ENCODE measurements around the gene CCDC27. TPM values are rescaled to one million over a fixed set of nuclear protein-coding genes. Genes with fewer than 3 reads are reported as not detected.

Gene CCDC27
- total and polyA plus RNA-seq, 7 donors, result not detected

DNA sequence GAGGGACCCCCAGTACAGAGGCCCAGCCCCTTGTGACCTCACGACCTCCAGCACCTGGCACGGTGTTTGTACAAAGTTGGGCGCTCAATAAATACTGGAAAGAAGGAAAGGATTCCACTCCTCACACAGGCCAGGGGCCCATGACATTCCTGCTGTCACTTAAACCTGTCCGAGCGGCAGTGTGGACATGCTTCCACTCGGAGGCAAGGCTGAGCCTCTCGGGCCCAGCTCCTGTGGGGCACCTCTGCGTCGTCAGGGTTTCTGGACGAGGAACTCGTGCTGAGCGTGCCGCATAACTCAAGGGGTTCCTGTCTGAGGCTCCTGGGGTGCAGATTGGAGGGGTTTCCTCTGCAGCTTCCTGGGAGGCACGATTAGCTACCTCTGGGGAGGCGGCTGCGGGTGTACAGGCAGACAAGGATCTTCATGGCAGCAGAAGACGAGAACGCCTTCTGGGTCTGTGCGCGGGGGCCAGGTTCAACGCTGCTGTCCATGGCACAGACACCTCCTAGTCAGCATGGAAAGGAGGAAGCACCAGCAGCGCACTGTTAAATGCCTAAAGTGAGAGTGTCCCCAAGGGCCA lies 16.7 kb downstream of the CCDC27 start:
- TF ChIP-seq, protein P1, sequence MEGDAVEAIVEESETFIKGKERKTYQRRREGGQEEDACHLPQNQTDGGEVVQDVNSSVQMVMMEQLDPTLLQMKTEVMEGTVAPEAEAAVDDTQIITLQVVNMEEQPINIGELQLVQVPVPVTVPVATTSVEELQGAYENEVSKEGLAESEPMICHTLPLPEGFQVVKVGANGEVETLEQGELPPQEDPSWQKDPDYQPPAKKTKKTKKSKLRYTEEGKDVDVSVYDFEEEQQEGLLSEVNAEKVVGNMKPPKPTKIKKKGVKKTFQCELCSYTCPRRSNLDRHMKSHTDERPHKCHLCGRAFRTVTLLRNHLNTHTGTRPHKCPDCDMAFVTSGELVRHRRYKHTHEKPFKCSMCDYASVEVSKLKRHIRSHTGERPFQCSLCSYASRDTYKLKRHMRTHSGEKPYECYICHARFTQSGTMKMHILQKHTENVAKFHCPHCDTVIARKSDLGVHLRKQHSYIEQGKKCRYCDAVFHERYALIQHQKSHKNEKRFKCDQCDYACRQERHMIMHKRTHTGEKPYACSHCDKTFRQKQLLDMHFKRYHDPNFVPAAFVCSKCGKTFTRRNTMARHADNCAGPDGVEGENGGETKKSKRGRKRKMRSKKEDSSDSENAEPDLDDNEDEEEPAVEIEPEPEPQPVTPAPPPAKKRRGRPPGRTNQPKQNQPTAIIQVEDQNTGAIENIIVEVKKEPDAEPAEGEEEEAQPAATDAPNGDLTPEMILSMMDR (IDR thresholded peaks at IDR 0.05), result no peak
- TF ChIP-seq EP300 (IDR thresholded peaks at IDR 0.05) (no peak), POLR2A (IDR thresholded peaks at IDR 0.05) (no peak), POLR2AphosphoS5 (IDR thresholded peaks at IDR 0.05) (no peak)
- intact Hi-C loops (cut with DNase I), result no loop called here
- 83 to 89% methylated on average over 22 of the region's 22 CpGs for WGBS, 2 donors

DNA sequence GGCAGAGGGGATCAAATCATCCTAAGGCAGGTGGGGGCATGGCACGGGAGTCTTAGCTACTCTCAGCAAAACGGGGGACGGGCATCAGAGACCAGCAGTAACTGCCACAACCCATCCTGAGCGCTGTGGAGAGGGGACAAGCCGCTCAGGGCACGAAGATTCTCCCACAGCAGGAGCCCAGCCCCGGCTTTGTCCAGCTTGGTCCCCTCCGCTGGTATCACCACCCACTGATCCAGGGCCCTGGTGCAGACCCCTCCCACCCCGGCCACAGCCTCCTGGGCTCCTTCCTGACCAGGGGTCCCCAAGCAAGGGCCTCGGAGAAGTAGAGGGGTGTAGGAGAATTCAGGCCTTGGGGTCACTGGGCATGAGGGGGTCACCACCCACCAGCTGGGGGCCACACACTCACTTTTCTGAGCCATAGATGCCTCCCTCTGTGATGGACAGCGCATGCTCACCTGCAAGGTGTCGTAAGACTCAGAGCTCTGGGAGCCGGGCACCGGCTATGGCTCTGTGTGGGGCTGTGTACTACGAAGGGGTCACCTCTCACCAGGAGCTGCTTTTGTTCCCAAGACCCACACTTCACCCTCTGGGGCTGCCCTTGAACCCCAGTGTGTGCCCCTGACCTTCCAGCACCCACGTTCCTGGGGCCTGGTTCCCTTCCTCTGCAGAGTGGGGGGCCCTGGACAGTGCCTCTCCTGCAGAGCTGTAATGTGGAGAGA lies 18.0 kb downstream of the CCDC27 start:
- no peaks in the 10 kb centered on the region for H3K9me3 ChIP-seq
- peaks cover 0 to 27% (median 24%) of the 10 kb centered on the region in 4 donors for H3K4me1 ChIP-seq
- no peaks in the 10 kb centered on the region for H3K27me3 ChIP-seq
- 88 to 89% methylated on average over 16 of the region's 16 CpGs for WGBS, 2 donors
- intact Hi-C loops (cut with DNase I), result no loop called here
- H3K36me3 ChIP-seq, result no peaks in the 10 kb centered on the region
- TF ChIP-seq, protein P1 (IDR thresholded peaks at IDR 0.05), result no peak
- TF ChIP-seq EP300 (IDR thresholded peaks at IDR 0.05) (no peak), POLR2AphosphoS5 (IDR thresholded peaks at IDR 0.05) (no peak), POLR2A (IDR thresholded peaks at IDR 0.05) (no peak)
- H3K4me3 ChIP-seq, result no peak overlapping the region
- no peak overlapping the region for H3K27ac ChIP-seq
- no peak for DNase-seq

More for the DNA sequence above, 16.7 kb downstream of the CCDC27 start:
- peaks cover 0 to 25% (median 22%) of the 10 kb centered on the region in 4 donors for H3K4me1 ChIP-seq
- H3K27me3 ChIP-seq, result no peaks in the 10 kb centered on the region
- H3K4me3 ChIP-seq, result no peak overlapping the region
- DNase-seq, result no peak
- H3K27ac ChIP-seq, result no peak overlapping the region
- no peaks in the 10 kb centered on the region for H3K36me3 ChIP-seq
- no peaks in the 10 kb centered on the region for H3K9me3 ChIP-seq

DNA sequence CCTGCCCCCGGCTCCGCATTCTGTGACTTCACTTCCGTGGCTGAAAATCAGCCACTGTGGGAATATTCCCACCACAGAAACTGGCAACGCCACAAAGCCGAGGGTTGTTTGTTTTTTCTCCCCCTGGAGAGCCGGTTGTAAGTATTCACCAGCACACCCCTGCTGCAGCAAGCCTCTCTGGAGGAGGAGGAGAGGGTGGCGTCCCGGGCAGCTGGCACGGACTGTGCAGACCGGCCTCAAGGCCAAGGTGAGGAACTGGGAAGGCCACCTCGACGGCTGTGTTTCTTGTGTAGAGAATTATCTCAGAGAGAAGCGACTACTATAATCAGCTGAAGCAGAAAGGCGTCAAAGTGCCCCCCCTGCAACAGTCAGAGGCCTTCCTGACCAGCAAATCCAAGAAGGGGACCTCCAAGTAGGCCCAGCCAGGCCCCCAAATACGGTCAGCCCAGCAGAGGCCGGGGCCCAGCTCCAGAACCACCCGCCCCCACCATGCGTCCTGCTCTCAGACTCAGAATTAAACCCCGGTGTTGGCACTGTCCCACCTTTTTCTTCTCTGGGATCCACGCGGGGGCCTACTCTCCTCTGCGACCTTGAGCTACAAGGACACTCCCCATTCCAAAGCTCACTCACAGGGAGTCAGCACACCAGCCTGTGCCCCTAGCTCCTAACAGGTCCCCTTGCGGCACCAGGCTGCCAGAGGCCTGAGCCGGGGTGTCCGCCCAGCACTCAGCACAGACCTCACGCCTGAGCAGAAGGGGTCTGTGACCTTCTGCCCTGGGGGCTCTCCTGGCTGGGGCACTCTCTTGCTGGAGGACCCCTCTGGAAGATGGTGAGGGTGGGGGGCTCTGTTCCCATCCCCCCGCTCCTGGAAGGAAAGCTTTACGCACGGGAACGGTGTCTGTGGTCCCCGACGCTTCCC lies 19.1 kb downstream of the CCDC27 start:
- intact Hi-C loops (cut with DNase I), result loop anchor here (2.0 kb wide), 2 partner anchors 25 kb away; partner anchors contain the start of gene LRRC47
- Histone ChIP-seq H3K4me1 (peaks cover 0 to 38% (median 32%) of the 10 kb centered on the region in 4 donors), H3K36me3 (no peaks in the 10 kb centered on the region), H3K27me3 (no peaks in the 10 kb centered on the region), H3K9me3 (no peaks in the 10 kb centered on the region), H3K27ac (peak overlapping the region; percentile 43 to 89 (median 70)), H3K4me3 (peak overlapping the region; percentile 47 to 86 (median 68))
- no peak for TF ChIP-seq EP300 (IDR thresholded peaks at IDR 0.05)
- TF ChIP-seq, protein P1 (IDR thresholded peaks at IDR 0.05), result no peak
- TF ChIP-seq POLR2A (IDR thresholded peaks at IDR 0.05), result no peak
- no peak for TF ChIP-seq POLR2AphosphoS5 (IDR thresholded peaks at IDR 0.05)
- DNase-seq, result no peak
- WGBS, 2 donors, result 40 to 59% methylated on average over 32 of the region's 32 CpGs

DNA sequence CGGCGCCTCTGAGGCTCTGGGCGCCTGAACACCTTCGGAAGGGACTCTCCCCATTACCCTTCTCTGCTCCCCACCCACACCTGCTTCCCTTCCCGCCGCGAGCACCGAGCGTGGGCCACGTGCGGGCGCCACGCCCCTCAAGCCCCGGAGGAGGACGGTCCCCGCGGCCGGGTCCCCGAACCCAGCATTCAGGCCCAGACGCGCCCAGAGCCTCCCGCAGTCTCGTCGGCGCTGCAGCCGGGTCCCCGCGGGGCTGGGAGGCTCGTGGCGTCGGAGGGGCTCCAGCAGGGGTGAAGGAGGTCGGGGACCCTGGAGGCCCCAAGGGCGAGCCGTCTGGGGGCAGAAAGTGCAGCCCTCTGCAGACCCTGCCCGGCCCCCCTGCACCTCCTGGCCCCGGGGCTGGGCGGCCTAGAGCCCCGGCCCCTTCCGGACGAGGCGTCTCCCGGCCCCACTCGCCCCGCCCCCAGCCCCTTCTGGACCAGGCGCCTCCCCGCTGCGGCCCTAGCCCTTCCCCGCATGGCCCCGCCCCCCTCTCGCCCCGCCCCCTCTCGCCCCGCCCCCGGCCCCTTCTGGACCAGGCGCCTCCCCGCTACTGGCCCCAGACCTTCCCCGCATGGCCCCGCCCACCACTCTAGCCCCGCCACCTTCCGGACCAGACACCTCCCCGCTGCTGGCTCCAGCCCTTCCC lies 19.9 kb downstream of the CCDC27 start:
- Histone ChIP-seq H3K9me3 (no peaks in the 10 kb centered on the region), H3K36me3 (no peaks in the 10 kb centered on the region), H3K4me1 (peaks cover 0 to 39% (median 32%) of the 10 kb centered on the region in 4 donors), H3K4me3 (peak overlapping the region; percentile 47 to 86 (median 68)), H3K27ac (peak overlapping the region; percentile 68 to 89 (median 84)), H3K27me3 (no peaks in the 10 kb centered on the region)
- 1 to 2% methylated on average over 61 of the region's 61 CpGs for WGBS, 2 donors
- peak; percentile 46 to 68 (median 54) for TF ChIP-seq POLR2AphosphoS5 (IDR thresholded peaks at IDR 0.05)
- TF ChIP-seq POLR2A (IDR thresholded peaks at IDR 0.05), result no peak
- intact Hi-C loops (cut with DNase I), result loop anchor here (2.0 kb wide), 2 partner anchors 25 kb away; partner anchors contain the start of gene LRRC47
- DNase-seq, result peak; percentile 97

Measured in sigmoid colon (tissue), 7 donors.